SK-N-SH treated with all-trans-retinoic acid at 6 μM for 48 hours (cell line): ENCODE data around the gene PTTG1IP.

Experiments
- ATAC-seq: fragments of 200-7000 bp; cut with Tn5 transposase; 3 replicates; pipeline ENCODE4 v1.9.1; 2020; ENCODE audit warnings: mild to moderate bottlenecking, moderate library complexity
- BACH2 ChIP-seq: fragments of 250-450 bp; sonication (Bioruptor Pico); IDR thresholded peaks from 2 replicates; pipeline ENCODE4 v1.9.0; 2021; ENCODE audit warnings: mild to moderate bottlenecking, borderline replicate concordance
- CREB5 ChIP-seq: fragments of 250-450 bp; sonication (Bioruptor Pico); IDR thresholded peaks from 2 replicates; pipeline ENCODE4 v1.5.1; 2020; ENCODE audit warnings: low read depth, mild to moderate bottlenecking, moderate library complexity
- CSRNP3 ChIP-seq: fragments of 250-450 bp; sonication (Bioruptor Pico); IDR thresholded peaks from 2 replicates; pipeline ENCODE4 v1.5.1; 2021; ENCODE audit warnings: mild to moderate bottlenecking, moderate library complexity
- ESRRG ChIP-seq: fragments of 250-450 bp; sonication (Bioruptor Pico); IDR thresholded peaks from 2 replicates; pipeline ENCODE4 v1.6.1; 2021; ENCODE audit warnings: mild to moderate bottlenecking
- GLIS3 ChIP-seq: fragments of 250-450 bp; sonication (Bioruptor Pico); IDR thresholded peaks from 2 replicates; pipeline ENCODE4 v1.5.0; 2020; ENCODE audit warnings: mild to moderate bottlenecking, moderate library complexity
- ISL1 ChIP-seq: fragments of 250-450 bp; sonication (Bioruptor Pico); IDR thresholded peaks from 2 replicates; pipeline ENCODE4 v2.1.2; 2022; ENCODE audit warnings: mild to moderate bottlenecking, moderate library complexity
- OSR1 ChIP-seq: fragments of 250-450 bp; sonication (Bioruptor Pico); IDR thresholded peaks from 2 replicates; pipeline ENCODE4 v1.8.0; 2022; ENCODE audit warnings: moderate library complexity, mild to moderate bottlenecking, inconsistent platforms
- PATZ1 ChIP-seq: fragments of 250-450 bp; sonication (Bioruptor Pico); IDR thresholded peaks from 2 replicates; pipeline ENCODE4 v1.8.0; 2020; ENCODE audit warnings: mild to moderate bottlenecking, moderate library complexity, borderline replicate concordance
- POU6F1 ChIP-seq: fragments of 250-450 bp; sonication (Bioruptor Pico); IDR thresholded peaks from 2 replicates; pipeline ENCODE4 v1.8.0; 2021; ENCODE audit warnings: low read depth, mild to moderate bottlenecking, moderate library complexity, borderline replicate concordance
- PPARA ChIP-seq: fragments of 250-450 bp; sonication (Bioruptor Pico); IDR thresholded peaks from 2 replicates; pipeline ENCODE4 v1.5.0; 2020; ENCODE audit warnings: mild to moderate bottlenecking, borderline replicate concordance
- RARB ChIP-seq: fragments of 250-450 bp; sonication (Bioruptor Pico); IDR thresholded peaks from 2 replicates; pipeline ENCODE4 v1.8.0; 2021; ENCODE audit warnings: mild to moderate bottlenecking, moderate library complexity
- SNAI2 ChIP-seq: fragments of 250-450 bp; sonication (Bioruptor Pico); IDR thresholded peaks from 2 replicates; pipeline ENCODE4 v1.5.0; 2020; ENCODE audit warnings: mild to moderate bottlenecking, moderate library complexity
- TCF4 ChIP-seq: fragments of 250-450 bp; sonication (Bioruptor Pico); IDR thresholded peaks from 2 replicates; pipeline ENCODE4 v1.8.0; 2021; ENCODE audit warnings: mild to moderate bottlenecking, moderate library complexity, borderline replicate concordance
- TOX ChIP-seq: fragments of 250-450 bp; sonication (Bioruptor Pico); IDR thresholded peaks from 2 replicates; pipeline ENCODE4 v1.8.0; 2021; ENCODE audit warnings: mild to moderate bottlenecking, moderate library complexity, borderline replicate concordance
- ZFP3 ChIP-seq: fragments of 250-450 bp; sonication (Bioruptor Pico); IDR thresholded peaks from 2 replicates; pipeline ENCODE4 v1.5.0; 2020; ENCODE audit warnings: mild to moderate bottlenecking, moderate library complexity
- ZNF565 ChIP-seq: fragments of 450-650 bp; formaldehyde crosslinking; conservative IDR thresholded peaks from 2 replicates; pipeline ENCODE4 v1.5.0; 2020; ENCODE audit warnings: low read depth, mild to moderate bottlenecking, moderate library complexity
- ZNF70 ChIP-seq: fragments of 450-650 bp; formaldehyde crosslinking; IDR thresholded peaks from 2 replicates; pipeline ENCODE4 v1.5.0; 2020; ENCODE audit warnings: mild to moderate bottlenecking, moderate library complexity

Gene PTTG1IP

GRCh38 chr21:44895859-44896258 lies 22.4 kb upstream of the PTTG1IP start:
- no peak for TF ChIP-seq ZFP3 (CRISPR knock-in tag)
- TF ChIP-seq, all 23 proteins: peak for 0
- ATAC-seq, result no peak

- ATAC-seq, result no peak
- no peak for TF ChIP-seq BACH2 (CRISPR knock-in tag)
Measured at GRCh38 chr21:44894687-44895302, 21.3 kb upstream of the PTTG1IP start.

- no peak for ATAC-seq
- TF ChIP-seq TOX (CRISPR knock-in tag) (no peak), CREB5 (no peak), ESRRG (no peak), POU6F1 (no peak), RARB (CRISPR knock-in tag) (no peak)
- TF ChIP-seq, all 23 proteins: peak for 0
Measured at GRCh38 chr21:44893948-44894656, 20.6 kb upstream of the PTTG1IP start.

- peak; percentile 6; the same call in 1 of the 3 replicates for ATAC-seq
Measured at GRCh38 chr21:44893278-44893556, 19.7 kb upstream of the PTTG1IP start.

GRCh38 chr21:44892536-44893277 lies 19.2 kb upstream of the PTTG1IP start:
- ATAC-seq, result peak; percentile 92
- TF ChIP-seq CREB5 (no peak), ISL1 (CRISPR knock-in tag) (no peak), GLIS3 (CRISPR knock-in tag) (no peak), PPARA (CRISPR knock-in tag) (no peak), OSR1 (CRISPR knock-in tag) (no peak), CSRNP3 (CRISPR knock-in tag) (no peak), RARB (CRISPR knock-in tag) (no peak), ZNF70 (CRISPR knock-in tag) (no peak), ESRRG (no peak), TCF4 (CRISPR knock-in tag) (no peak), SNAI2 (CRISPR knock-in tag) (no peak), ZFP3 (CRISPR knock-in tag) (no peak)

More at GRCh38 chr21:44893278-44893556, 19.7 kb upstream of the PTTG1IP start:
- TF ChIP-seq OSR1 (CRISPR knock-in tag), result no peak
- no peak for TF ChIP-seq ISL1 (CRISPR knock-in tag)
- no peak for TF ChIP-seq POU6F1
- no peak for TF ChIP-seq ZNF565 (CRISPR knock-in tag)
- TF ChIP-seq PATZ1 (CRISPR knock-in tag), result no peak
